GM18951 (cell line): ENCODE data around the gene ENOPH1.

Experiments used
- POLR2A ChIP-seq: IDR thresholded peaks from 4 replicates; pipeline ENCODE4 v1.6.1; 2011; ENCODE audit warnings: mild to moderate bottlenecking; ENCODE audit not compliant: insufficient read length, insufficient read depth; ENCODE audit errors: extremely low read depth
- in situ Hi-C: fragments of 300-500 bp; cut with MboI; formaldehyde crosslinking; loops from one replicate; pipeline ENCODE4 v1.12.0; 2022; ENCODE audit warnings: low sequenced_read_pairs, mixed read lengths, inconsistent platforms; ENCODE audit not compliant: unreplicated experiment

ENOPH1 gene

GRCh38 chr4:82433791-82434190 lies 3.4 kb downstream of the ENOPH1 start:
- in situ Hi-C loops: no loop called here
- TF ChIP-seq POLR2A: no peak

DNA sequence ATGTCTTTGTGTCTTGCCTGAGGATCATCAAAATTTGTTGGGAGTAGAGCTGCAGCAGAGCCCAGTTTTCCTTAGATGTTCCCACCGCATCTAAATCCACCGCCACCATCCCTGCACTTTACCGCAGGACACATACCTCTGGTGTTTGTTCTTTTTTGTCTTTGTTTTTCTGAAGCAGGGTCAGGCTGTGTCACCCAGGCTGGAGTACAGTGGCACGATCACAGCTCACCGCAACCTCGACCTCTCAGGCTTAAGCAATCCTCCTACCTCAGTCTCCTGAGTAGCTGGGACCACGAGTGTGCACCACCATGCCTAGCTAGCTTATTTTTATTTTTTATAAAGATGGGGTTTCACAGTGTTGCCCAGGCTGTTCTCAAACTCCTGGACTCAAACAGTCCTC lies 4.6 kb downstream of the ENOPH1 start:
- in situ Hi-C loops: no loop called here
- TF ChIP-seq POLR2A: no peak

GRCh38 chr4:82436130-82436529 lies 5.7 kb downstream of the ENOPH1 start:
- in situ Hi-C loops: no loop called here
- no peak for TF ChIP-seq POLR2A

DNA sequence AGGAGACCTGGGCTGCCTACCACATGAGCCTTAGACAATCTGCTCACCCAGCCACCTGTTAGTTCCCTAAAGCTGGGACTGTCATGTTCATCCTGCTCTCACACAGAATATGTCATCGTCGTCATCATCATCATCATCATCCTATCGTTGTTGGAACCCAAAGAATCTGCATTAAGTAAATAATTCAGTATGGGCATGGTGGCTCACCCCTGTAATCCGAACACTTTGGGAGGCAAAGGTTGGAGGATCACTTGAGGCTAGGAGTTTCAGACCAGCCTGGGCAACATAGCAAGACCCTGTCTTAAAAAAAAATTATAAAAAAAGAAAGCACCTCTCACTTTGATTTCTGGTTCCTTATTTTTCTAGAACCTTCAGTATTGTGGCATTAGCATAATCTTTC lies 6.4 kb downstream of the ENOPH1 start:
- in situ Hi-C loops: no loop called here
- no peak for TF ChIP-seq POLR2A

DNA sequence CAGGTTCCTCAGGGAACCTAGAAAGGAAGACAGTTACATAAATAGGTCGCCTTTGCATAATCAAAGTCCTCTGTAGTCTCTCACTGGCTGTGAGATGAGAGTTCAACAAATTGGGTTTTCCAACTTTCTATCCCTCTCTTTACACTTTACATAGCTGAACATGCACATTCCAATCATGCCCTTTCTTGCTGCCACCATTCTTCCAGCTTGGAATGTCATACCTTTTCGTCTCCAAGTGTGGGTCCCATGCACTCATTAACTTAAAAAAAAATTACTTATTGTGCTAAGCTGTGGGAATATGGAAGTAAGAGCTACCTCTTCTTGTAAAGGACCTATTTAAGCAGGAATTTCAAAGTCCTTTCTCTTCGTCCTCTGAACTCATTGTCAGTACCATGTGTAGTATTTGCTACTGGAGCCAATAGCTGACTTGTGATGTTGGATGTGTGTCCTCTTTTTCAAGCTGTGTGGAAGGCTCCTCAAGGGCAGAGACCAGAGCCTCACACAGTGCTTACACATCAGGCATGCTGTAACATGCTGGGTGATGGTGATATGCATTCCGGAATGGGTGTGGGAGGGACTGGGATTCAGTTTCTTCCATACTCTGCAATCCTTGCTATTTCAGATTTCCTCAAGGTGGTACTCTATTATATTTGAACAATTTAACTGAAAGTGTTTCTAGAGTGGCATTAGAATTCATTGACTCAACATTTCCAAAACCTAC lies 7.1 kb downstream of the ENOPH1 start:
- TF ChIP-seq POLR2A: no peak
- in situ Hi-C loops: no loop called here

- TF ChIP-seq POLR2A: no peak
- in situ Hi-C loops: no loop called here
Measured at GRCh38 chr4:82439088-82439487, 8.7 kb downstream of the ENOPH1 start.

DNA sequence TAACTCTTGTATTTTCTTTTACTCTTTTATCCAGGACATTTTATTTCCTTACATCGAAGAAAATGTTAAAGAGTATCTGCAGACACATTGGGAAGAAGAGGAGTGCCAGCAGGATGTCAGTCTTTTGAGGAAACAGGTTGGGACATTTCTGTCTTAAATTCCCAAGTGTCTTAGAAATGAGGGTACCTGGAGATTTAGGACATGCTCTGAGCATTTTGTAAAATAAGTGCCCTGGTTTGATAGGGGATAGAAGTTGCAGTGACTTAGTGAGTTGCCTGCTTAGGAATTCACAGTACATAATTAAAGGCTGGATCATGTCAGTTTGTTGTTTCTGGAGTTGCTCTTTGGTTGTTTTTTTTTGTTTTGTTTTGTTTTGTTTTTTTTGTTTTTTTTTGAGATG lies 17.5 kb downstream of the ENOPH1 start:
- no peak for TF ChIP-seq POLR2A
- in situ Hi-C loops: no loop called here

DNA sequence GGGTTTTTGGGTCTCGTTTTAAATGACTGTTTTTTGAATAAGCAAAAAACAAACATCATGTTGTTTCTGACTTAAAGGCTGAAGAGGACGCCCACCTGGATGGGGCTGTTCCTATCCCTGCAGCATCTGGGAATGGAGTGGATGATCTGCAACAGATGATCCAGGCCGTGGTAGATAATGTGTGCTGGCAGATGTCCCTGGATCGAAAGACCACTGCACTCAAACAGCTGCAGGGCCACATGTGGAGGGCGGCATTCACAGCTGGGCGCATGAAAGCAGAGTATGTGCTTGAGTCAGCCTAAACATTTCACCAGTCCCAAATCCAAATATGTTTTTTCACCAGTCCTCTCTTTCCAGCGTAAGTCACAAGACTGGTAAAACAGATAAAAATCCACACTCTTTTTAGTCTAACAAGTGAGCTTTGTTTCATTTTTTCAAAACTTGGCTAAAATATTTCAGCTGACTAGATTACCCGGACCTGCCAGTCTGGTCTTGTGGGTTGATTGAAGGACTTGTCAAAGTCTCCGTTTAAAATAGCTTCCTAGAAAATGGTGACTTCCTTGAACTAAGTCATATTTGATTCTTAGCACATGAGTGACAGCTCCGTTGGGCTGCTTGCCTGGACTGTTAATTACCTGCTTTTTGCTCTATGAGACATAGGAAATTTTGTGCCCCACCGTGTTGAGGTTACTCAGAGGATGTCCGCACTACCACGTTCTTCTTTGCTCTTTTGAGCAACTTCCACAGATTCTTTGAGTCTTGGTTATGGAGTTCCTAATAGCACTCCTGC lies 20.8 kb downstream of the ENOPH1 start:
- in situ Hi-C loops: no loop called here
- no peak for TF ChIP-seq POLR2A

- no peak for TF ChIP-seq POLR2A
- in situ Hi-C loops: no loop called here
Measured at GRCh38 chr4:82452026-82452425, 21.6 kb downstream of the ENOPH1 start.

- TF ChIP-seq POLR2A: no peak
- in situ Hi-C loops: no loop called here
Measured at GRCh38 chr4:82457266-82457665, 26.9 kb downstream of the ENOPH1 start.

DNA sequence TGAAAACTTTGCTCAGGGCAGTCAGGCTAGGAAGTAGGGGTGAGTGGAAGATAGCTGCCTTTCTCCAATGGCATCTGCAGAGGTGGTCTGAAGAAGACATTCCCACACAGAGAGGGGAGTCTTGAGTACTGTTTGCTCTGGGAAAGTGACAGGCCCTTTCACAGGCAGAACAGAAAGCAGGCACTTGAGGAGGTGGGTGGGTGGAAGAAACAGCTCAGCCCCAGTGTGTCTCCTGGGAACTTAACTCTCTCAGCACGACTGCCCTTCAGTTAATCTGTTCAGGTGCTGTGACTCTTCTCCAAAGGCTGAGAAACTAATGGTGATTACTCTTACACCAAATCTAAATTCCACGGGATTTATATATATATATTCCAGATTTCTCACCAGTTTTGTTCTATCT lies 28.3 kb downstream of the ENOPH1 start:
- no peak for TF ChIP-seq POLR2A
- in situ Hi-C loops: no loop called here

- in situ Hi-C loops: no loop called here
- no peak for TF ChIP-seq POLR2A
Measured at GRCh38 chr4:82461710-82462109, 31.3 kb downstream of the ENOPH1 start.

DNA sequence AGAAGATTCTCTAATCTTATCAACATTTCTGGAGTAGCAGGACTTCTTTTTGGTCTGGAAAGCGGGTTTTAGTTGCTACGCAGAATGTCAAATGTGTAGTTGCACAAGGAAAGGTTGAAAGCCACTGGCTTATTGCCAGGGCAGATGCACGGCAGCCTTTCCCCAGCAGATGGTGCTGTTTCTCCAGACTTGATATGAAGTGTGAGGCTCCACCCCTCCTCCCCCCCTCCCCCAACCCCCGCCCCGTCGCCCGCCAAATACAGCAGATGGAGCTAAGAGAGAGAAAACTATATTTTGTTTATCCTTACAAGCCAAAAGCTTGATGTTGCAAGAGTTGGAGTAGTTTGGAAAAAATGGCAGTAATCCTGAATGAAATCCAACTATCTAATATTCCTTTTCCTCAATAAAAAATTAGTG lies 32.0 kb downstream of the ENOPH1 start:
- TF ChIP-seq POLR2A: no peak
- in situ Hi-C loops: no loop called here

DNA sequence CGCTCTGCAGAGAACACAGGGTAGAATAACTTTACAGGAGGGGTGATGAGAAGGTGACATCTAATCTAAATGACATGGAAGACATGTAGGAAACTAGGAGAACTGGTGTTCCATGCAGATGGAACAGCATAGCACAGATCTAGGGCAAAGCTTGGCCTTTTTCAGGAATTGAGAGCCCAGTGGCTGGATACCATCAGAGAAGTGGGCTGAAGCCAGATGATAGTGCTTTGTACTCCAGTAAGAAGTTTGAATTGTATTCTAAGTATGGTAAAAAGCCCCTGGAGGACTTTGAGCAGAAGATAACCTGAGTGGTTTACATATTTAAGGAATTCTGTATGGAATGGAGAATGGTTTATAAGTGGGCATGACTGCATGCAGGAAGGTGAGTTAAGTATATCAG lies 32.8 kb downstream of the ENOPH1 start:
- no peak for TF ChIP-seq POLR2A
- in situ Hi-C loops: no loop called here
